HepG2 (cell line): ENCODE results near the gene SLCO3A1.

Experiments
- ADNP ChIP-seq: sonication (generic); formaldehyde crosslinking; IDR thresholded peaks from 2 replicates; pipeline ENCODE4 v1.4.0; 2020; ENCODE audit warnings: missing genetic modification reagents
- ATF1 ChIP-seq: IDR thresholded peaks from 2 replicates; pipeline ENCODE4 v1.6.1; 2016; ENCODE audit warnings: mild to moderate bottlenecking, control low read depth
- CBFB ChIP-seq: sonication (generic); formaldehyde crosslinking; IDR thresholded peaks from 2 replicates; pipeline ENCODE4 v1.4.0; 2020; ENCODE audit warnings: missing genetic modification reagents
- CBX5 ChIP-seq: sonication (generic); formaldehyde crosslinking; IDR thresholded peaks from 2 replicates; pipeline ENCODE4 v1.4.0; 2020; ENCODE audit warnings: missing genetic modification reagents, borderline replicate concordance
- EZH2 ChIP-seq: conservative IDR thresholded peaks from 2 replicates; pipeline ENCODE4 v1.6.1; 2012; ENCODE audit warnings: mild to moderate bottlenecking, low read depth, low read length, moderate library complexity
- FOSL1 ChIP-seq: sonication (generic); formaldehyde crosslinking; IDR thresholded peaks from 2 replicates; pipeline ENCODE4 v1.9.0; 2021; ENCODE audit warnings: missing genetic modification reagents, borderline replicate concordance
- KAT8 ChIP-seq: IDR thresholded peaks from 2 replicates; pipeline ENCODE4 v1.6.1; 2016; ENCODE audit warnings: missing genetic modification reagents, missing compliant biosample characterization
- MAFF ChIP-seq: IDR thresholded peaks from 2 replicates; pipeline ENCODE4 v1.6.1; 2011; ENCODE audit warnings: low read depth, low read length, improper control_type of control experiment
- MTA3 ChIP-seq: sonication (generic); formaldehyde crosslinking; IDR thresholded peaks from 2 replicates; pipeline ENCODE4 v1.4.0; 2020; ENCODE audit warnings: missing genetic modification reagents
- NFIC ChIP-seq: IDR thresholded peaks from 2 replicates; pipeline ENCODE4 v1.6.1; 2012; ENCODE audit warnings: mild to moderate bottlenecking, low read length, inconsistent platforms
- PAX8 ChIP-seq: sonication (generic); formaldehyde crosslinking; IDR thresholded peaks from 2 replicates; pipeline ENCODE4 v1.8.0; 2022; ENCODE audit warnings: mild to moderate bottlenecking, missing genetic modification reagents, borderline replicate concordance
- U2AF1 ChIP-seq: fragments of 200-400 bp; formaldehyde crosslinking; optimal IDR thresholded peaks from 2 replicates; pipeline ENCODE3; 2017; ENCODE audit warnings: mild to moderate bottlenecking, low read depth, low read length
- ZFX ChIP-seq: sonication (generic); formaldehyde crosslinking; IDR thresholded peaks from 2 replicates; pipeline ENCODE4 v1.4.0; 2020; ENCODE audit warnings: mild to moderate bottlenecking, low read depth, missing genetic modification reagents, moderate library complexity
- TF ChIP-seq, protein P1 (sequence below): sonication (generic); formaldehyde crosslinking; IDR thresholded peaks from 2 replicates; pipeline ENCODE4 v1.5.0; 2020; ENCODE audit warnings: mild to moderate bottlenecking, missing genetic modification reagents, moderate library complexity

DNA sequence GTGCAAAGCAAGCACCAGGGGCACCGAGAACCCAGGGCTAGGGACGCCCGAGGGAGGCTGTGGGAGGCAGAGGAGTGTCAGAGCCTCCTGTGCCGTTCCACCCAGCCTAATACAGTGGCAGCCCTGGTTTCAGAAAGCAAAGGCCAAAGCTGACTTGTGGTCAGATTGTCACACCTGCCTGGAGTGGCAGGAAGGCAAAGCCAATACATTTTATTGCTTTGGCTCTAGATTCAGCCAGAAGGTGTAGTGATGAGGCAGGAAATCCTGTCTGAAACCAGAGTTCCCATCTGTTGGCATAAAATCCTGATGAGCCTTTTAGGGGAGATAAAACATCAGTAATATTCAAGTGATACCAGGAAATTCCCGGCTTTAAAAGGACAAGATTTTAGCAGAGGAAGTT lies 168.3 kb downstream of the SLCO3A1 start:
- TF ChIP-seq MAFF = no peak
- no peak for TF ChIP-seq NFIC
- no peak for TF ChIP-seq ATF1
- TF ChIP-seq CBFB (CRISPR knock-in tag) = no peak
- TF ChIP-seq, protein P1, sequence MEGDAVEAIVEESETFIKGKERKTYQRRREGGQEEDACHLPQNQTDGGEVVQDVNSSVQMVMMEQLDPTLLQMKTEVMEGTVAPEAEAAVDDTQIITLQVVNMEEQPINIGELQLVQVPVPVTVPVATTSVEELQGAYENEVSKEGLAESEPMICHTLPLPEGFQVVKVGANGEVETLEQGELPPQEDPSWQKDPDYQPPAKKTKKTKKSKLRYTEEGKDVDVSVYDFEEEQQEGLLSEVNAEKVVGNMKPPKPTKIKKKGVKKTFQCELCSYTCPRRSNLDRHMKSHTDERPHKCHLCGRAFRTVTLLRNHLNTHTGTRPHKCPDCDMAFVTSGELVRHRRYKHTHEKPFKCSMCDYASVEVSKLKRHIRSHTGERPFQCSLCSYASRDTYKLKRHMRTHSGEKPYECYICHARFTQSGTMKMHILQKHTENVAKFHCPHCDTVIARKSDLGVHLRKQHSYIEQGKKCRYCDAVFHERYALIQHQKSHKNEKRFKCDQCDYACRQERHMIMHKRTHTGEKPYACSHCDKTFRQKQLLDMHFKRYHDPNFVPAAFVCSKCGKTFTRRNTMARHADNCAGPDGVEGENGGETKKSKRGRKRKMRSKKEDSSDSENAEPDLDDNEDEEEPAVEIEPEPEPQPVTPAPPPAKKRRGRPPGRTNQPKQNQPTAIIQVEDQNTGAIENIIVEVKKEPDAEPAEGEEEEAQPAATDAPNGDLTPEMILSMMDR = no peak
- no peak for TF ChIP-seq EZH2
- no peak for TF ChIP-seq CBX5 (CRISPR knock-in tag)
- TF ChIP-seq PAX8 (CRISPR knock-in tag) = no peak
- TF ChIP-seq ZFX (CRISPR knock-in tag) = no peak
- TF ChIP-seq MTA3 (CRISPR knock-in tag) = no peak
- TF ChIP-seq ADNP (CRISPR knock-in tag) = no peak
- TF ChIP-seq U2AF1 = no peak
- TF ChIP-seq KAT8 = no peak
- TF ChIP-seq FOSL1 (CRISPR knock-in tag) = no peak
